Heart left ventricle (tissue), 16 donors: ENCODE results near the gene SYDE2. TPM values are rescaled to one million over a fixed set of nuclear protein-coding genes. Genes with fewer than 3 reads are reported as not detected.
A peak's percentile ranks its signal among the peaks of the same experiment; 100 is the strongest.

Source experiments
- ATAC-seq, 4 donors: fragments of 200-7000 bp; cut with Tn5 transposase; one replicate each; pipeline ENCODE4 v1.9.1; 2020 to 2022; ENCODE audit warnings: moderate library complexity in 4 of 4, mild to moderate bottlenecking in 3 of 4, moderate number of reproducible peaks in 1 of 4
- DNase-seq, 5 donors: peaks; one replicate each; pipeline ENCODE4 v3.0.0-alpha.2; 2020
- H3K27ac ChIP-seq, 12 donors: fragments of 200-600 bp; sonication (generic) in 4 of 12; one replicate each; pipeline versions ENCODE4 v1.5.0 to v1.8.0; 2016 to 2022; ENCODE audit warnings: mild to moderate bottlenecking in 2 of 12
- H3K27me3 ChIP-seq, 9 donors: fragments of 200-600 bp; sonication (generic) in 2 of 9; one replicate each; pipeline versions ENCODE4 v1.5.1 to v1.8.0; 2016 to 2022; ENCODE audit warnings: mild to moderate bottlenecking in 3 of 9
- H3K36me3 ChIP-seq, 9 donors: fragments of 200-600 bp; sonication (generic) in 2 of 9; one replicate each; pipeline versions ENCODE4 v1.5.0 to v1.8.0; 2018 to 2022; ENCODE audit warnings: mild to moderate bottlenecking in 2 of 9
- H3K4me1 ChIP-seq, 12 donors: fragments of 200-600 bp; sonication (generic) in 4 of 12; one replicate each; pipeline versions ENCODE4 v1.5.0 to v1.8.0; 2016 to 2022; ENCODE audit warnings: mild to moderate bottlenecking in 3 of 12
- H3K4me3 ChIP-seq, 12 donors: fragments of 200-600 bp; sonication (generic) in 4 of 12; one replicate each; pipeline versions ENCODE4 v1.5.0 to v1.8.0; 2017 to 2022; ENCODE audit warnings: mild to moderate bottlenecking in 9 of 12, moderate library complexity in 4 of 12
- H3K9me3 ChIP-seq, 12 donors: fragments of 200-600 bp; sonication (generic) in 4 of 12; one replicate each; pipeline versions ENCODE4 v1.5.0 to v1.8.0; 2016 to 2022; ENCODE audit warnings: mild to moderate bottlenecking in 1 of 12
- CTCF ChIP-seq, 12 donors: fragments of 200-600 bp; sonication (generic) in 4 of 12; IDR thresholded peaks; one replicate each; pipeline versions ENCODE4 v1.5.0 to v1.8.0; 2018 to 2022; ENCODE audit warnings: antibody characterized with exemption in 12 of 12, mild to moderate bottlenecking in 5 of 12
- POLR2A ChIP-seq, 2 donors: fragments of 450-650 bp; IDR thresholded peaks; one replicate each; pipeline ENCODE4 v1.6.1; 2017; ENCODE audit warnings: antibody characterized with exemption in 2 of 2, mild to moderate bottlenecking in 2 of 2, moderate library complexity in 2 of 2
- WGBS, 4 donors: extraction: QIAGEN DNeasy Blood & Tissue Kit in 2 of 4; methylation state at CpG; one replicate each; pipeline versions ENCODE4 v1.1.5 to v1.1.7; 2013 to 2018; 5-methylcytosine and 5-hydroxymethylcytosine counted together
- intact Hi-C, 10 donors: fragments of 100-400 bp; cut with DNase I; formaldehyde crosslinking; loops; one replicate each; pipeline versions ENCODE4 v1.11.1 to v1.14.2; 2022
- polyA plus RNA-seq, 2 donors: library from polyadenylated mRNA; stranded (reverse); fragments of 200-250 nt; gene quantifications; one replicate each; pipeline ENCODE4 v1.2.3, GENCODE V29; 2013
- total RNA-seq, 9 donors: library from RNA; depleted of rRNA in 2 of 9; stranded (reverse); fragments of >200 nt in 2 of 9; fragmentation: NEBNext Ultra II Directional in 3 of 9; extraction: Animal tissue kit (Norgen Biotek cat#: 25700) in 3 of 9; gene quantifications; one replicate each; pipeline versions ENCODE4 v1.1.0 to v1.2.4, GENCODE V29; 2016 to 2023
- donor health status: ischemic (EF 13 %, LVEDD 7.1; RV severe dilation, severe dysfunction).
- donor health status: healthy with polysubstance abuse.
- donor health status: DM: no; HTN: yes; CAD: no.
- donor health status: DM: no; HTN: no; CAD: no.
- donor health status: ischemic (EF 25% LVEDD 6.9; RV normal size, moderate dysfunction).
- donor health status: ischemic (EF 25% LVEDD 5.7; RV mildly dilated, moderate dysfunction).
- donor health status: healthy.
- donor health status: DM: yes; HTN: yes; CAD: no.
- donor health status: ischemic (EF 35%, LVEDD 5.7; RV mildly dilated, moderate dysfunction).
- donor health status: nonischemic (EF 11% LVEDD 7.7; RV severe dilation, severe dysfunction).
- donor health status: DM: yes; HTN: yes; CAD: no.
- donor health status: PGD.
- donor health status: ischemic (EF 29% LVEDD 5.4; RV normal size, mild dysfunction).
- donor health status: nonischemic (EF 23%, LVEDD 6.1; RV moderate dilation, normal function).

Gene SYDE2
- total and polyA plus RNA-seq, 11 donors: 2.4 to 25.8 (median 19.4) TPM

DNA sequence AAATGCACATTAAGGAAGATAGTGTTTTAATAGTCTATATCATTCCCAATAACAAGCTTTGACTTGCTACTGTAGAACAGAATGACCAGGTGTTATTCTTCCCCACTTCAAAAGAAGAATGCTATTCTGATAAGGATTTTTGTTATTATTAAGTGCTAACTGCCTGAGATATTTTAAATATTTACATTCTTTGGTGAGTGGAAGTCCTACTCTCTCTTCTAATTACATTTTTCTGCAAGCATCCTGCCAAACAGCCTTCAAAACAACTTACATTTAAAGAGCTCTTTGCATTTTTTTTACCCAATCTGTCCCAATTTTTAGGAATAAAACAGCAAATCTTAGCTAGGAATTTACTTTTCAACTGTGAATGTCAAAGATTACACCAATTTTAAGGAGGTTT lies 23.5 kb upstream of the SYDE2 start:
- peaks cover 0 to 1% (median 0%) of the 10 kb centered on the region in 9 donors for H3K27me3 ChIP-seq
- TF ChIP-seq CTCF (IDR thresholded peaks at IDR 0.05) (no peak), POLR2A (IDR thresholded peaks at IDR 0.05) (no peak)
- no peak for ATAC-seq
- H3K27ac ChIP-seq: peak overlapping the region; percentile 46 to 85 (median 75)
- H3K4me1 ChIP-seq: peaks cover 0 to 29% (median 13%) of the 10 kb centered on the region in 12 donors
- intact Hi-C loops: loop anchor here in 1 of 10 donors (2.0 kb wide), 1 partner anchor 23 kb away; the partner anchor contains the start of gene SYDE2
- no peak for DNase-seq
- no peak overlapping the region for H3K4me3 ChIP-seq
- H3K36me3 ChIP-seq: no peaks in the 10 kb centered on the region
- H3K9me3 ChIP-seq: no peaks in the 10 kb centered on the region

- ATAC-seq (no peak), DNase-seq (no peak)
- no peaks in the 10 kb centered on the region for H3K9me3 ChIP-seq
- 68 to 78% (median 75%) methylated on average over 5 of the region's 5 CpGs for WGBS, 4 donors
- H3K27ac ChIP-seq: peak overlapping the region in 1 of 12 donors; percentile 76
- H3K36me3 ChIP-seq: no peaks in the 10 kb centered on the region
- H3K4me1 ChIP-seq: peaks cover 0 to 25% (median 13%) of the 10 kb centered on the region in 12 donors
- TF ChIP-seq CTCF (IDR thresholded peaks at IDR 0.05): no peak
- no peak for TF ChIP-seq POLR2A (IDR thresholded peaks at IDR 0.05)
- no peak overlapping the region for H3K4me3 ChIP-seq
- intact Hi-C loops: no loop called here
- peaks cover 0 to 4% (median 0%) of the 10 kb centered on the region in 9 donors for H3K27me3 ChIP-seq
Measured at GRCh38 chr1:85223334-85223733, 22.5 kb upstream of the SYDE2 start.

DNA sequence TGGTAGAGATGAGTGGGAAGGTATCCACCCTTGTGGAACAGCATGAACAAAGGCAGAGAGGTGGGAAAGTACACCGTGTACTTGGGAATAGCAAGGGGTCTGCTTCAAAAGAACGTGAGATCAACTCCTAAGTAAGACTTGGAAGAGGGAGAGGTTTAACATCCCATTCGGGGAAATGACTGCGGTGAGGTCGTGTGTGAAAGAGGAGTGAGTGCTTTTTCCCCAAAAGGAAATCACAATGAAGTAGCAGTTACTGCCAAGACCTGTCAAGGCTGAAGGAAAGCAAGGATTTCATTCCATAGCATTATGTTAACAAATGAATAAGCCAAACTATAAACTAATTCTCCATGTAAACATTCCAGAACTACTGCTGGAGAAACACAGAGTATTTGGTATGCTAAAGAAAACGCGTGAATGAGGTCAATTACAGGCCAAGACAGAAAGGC lies 20.0 kb upstream of the SYDE2 start:
- Histone ChIP-seq H3K36me3 (no peaks in the 10 kb centered on the region), H3K27me3 (peaks cover 0 to 4% (median 0%) of the 10 kb centered on the region in 9 donors), H3K9me3 (no peaks in the 10 kb centered on the region), H3K27ac (peak overlapping the region in 2 of 12 donors; percentile 9 to 76), H3K4me1 (peaks cover 0 to 22% (median 11%) of the 10 kb centered on the region in 12 donors), H3K4me3 (no peak overlapping the region)
- DNase-seq: no peak
- ATAC-seq: no peak
- 20 to 36% (median 27%) methylated on average over 7 of the region's 7 CpGs for WGBS, 4 donors
- TF ChIP-seq POLR2A (IDR thresholded peaks at IDR 0.05) (no peak), CTCF (IDR thresholded peaks at IDR 0.05) (no peak)
- intact Hi-C loops: no loop called here

DNA sequence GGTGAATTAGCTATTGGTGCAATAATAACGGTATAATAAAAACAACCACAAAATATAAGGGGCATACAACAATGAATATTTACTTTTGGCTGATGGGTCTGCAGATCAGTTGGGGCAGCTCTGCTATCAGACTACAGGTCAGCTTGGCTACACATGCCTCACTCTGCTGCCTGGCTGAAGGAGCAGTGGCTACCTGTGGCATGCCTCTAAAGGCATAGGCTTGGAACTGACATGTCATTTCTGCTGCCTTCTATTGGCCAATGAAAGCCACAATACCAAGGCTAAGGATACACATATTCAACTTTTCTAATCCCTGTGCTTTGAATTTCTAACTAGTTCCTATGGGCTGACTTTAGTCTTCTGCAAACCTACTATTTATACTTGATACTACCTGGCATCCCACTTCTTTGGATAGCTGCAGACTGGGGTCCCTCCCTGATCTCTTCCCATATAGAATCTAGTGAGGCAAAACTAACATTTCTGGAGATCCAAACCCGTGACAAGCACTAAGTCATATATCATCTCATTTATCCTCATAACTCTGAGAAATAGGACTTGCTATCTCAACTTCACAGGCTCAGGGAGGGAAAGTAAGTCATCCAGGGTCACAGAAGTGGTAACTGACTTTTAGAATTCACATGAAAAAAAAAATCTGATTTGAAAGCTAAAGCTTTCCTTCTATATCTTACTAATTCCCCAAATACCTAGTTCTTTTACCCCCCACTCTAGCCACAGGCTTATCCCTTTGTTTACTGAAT lies 19.2 kb upstream of the SYDE2 start:
- H3K27me3 ChIP-seq: peaks cover 0 to 4% (median 0%) of the 10 kb centered on the region in 9 donors
- no peaks in the 10 kb centered on the region for H3K9me3 ChIP-seq
- no peak overlapping the region for H3K4me3 ChIP-seq
- WGBS, 4 donors: 79 to 89% (median 87%) methylated on average over 2 of the region's 2 CpGs
- intact Hi-C loops: no loop called here
- no peak for DNase-seq
- no peak for TF ChIP-seq CTCF (IDR thresholded peaks at IDR 0.05)
- no peak for ATAC-seq
- no peaks in the 10 kb centered on the region for H3K36me3 ChIP-seq
- peaks cover 0 to 17% (median 8%) of the 10 kb centered on the region in 12 donors for H3K4me1 ChIP-seq
- peak overlapping the region in 1 of 12 donors; percentile 76 for H3K27ac ChIP-seq
